Measurements from ENCODE around the gene FDX2. TPM values are rescaled to one million over a fixed set of nuclear protein-coding genes. Genes with fewer than 3 reads are reported as not detected.

The FDX2 gene
- total and polyA plus RNA-seq, 2 of the 8 experiments (the other 6 are each of a cell fraction or from before 2014, with no cell fraction given): 27.0 to 64.4 TPM

GRCh38 chr19:10260141-10260584 lies 55.7 kb downstream of the FDX2 start:
- no peak overlapping the region for H3K9ac ChIP-seq (replicated peaks in 1 of 4; ENCODE audit: extremely low read depth in 1 of 4, low read depth in 3 of 4, low read length in 3 of 4)
- H4K8ac ChIP-seq (ENCODE audit: extremely low read depth, insufficient read depth, low read length): no peak overlapping the region
- FAIRE-seq: no peak
- H3K23me2 ChIP-seq (ENCODE audit: low read depth, low read length): no peaks in the 10 kb centered on the region
- no peaks in the 10 kb centered on the region for H3K79me1 ChIP-seq (ENCODE audit: low read depth, low read length)
- H2BK15ac ChIP-seq (ENCODE audit: low read length): no peak overlapping the region
- no peak overlapping the region for H4K5ac ChIP-seq (ENCODE audit: insufficient read length, low read depth, low read length)
- no peak overlapping the region for H2BK120ac ChIP-seq (replicated peaks; ENCODE audit: low read depth, low read length)
- no peak overlapping the region for H2BK12ac ChIP-seq (ENCODE audit: low read depth, low read length)
- no peak for DNase-seq (ENCODE audit: low read depth in 1 of 2, low spot score in 2 of 2)
- no peak overlapping the region for H2BK20ac ChIP-seq (ENCODE audit: low read length)
- no peak overlapping the region for H3K56ac ChIP-seq (replicated peaks; ENCODE audit: insufficient read length, low read depth, low read length)
- no peak overlapping the region for H2BK5ac ChIP-seq (ENCODE audit: low read depth, low read length)
- whole genome bisulfite sequencing, 2 experiments (ENCODE audit: extremely low coverage in 1 of 2, insufficient coverage in 1 of 2, insufficient read length in 1 of 2, insufficient replicate concordance in 2 of 2, low coverage in 1 of 2, low lambda C conversion rate in 2 of 2, missing lambda C conversion rate in 1 of 2): 94% methylated on average over 8 of the region's 8 CpGs; no CpG with 5 or more reads in 1 of the 2 experiments
- H3K27me3 ChIP-seq (replicated peaks in 1 of 4; ENCODE audit: control insufficient read depth in 3 of 4, extremely low read depth in 1 of 4, insufficient read depth in 3 of 4, low read length in 3 of 4): no peaks in the 10 kb centered on the region
- no peak overlapping the region for H3K14ac ChIP-seq (ENCODE audit: insufficient read length)
- H3K23ac ChIP-seq (ENCODE audit: insufficient read length): no peak overlapping the region
- H2AK5ac ChIP-seq (ENCODE audit: low read depth, low read length): no peak overlapping the region
- H2AFZ ChIP-seq (ENCODE audit: low read length): no peak overlapping the region
- ChIA-PET CTCF (ENCODE audit: partially characterized antibody) (interaction anchor here (0.6 to 5.4 kb wide), 29 partner anchors 8 to 207 kb away, joined by 3 to 68 read pairs (median 6); partner anchors contain the start of genes FDX2, ICAM1, ICAM4 and ICAM5), POLR2A (ENCODE audit: partially characterized antibody) (interaction anchor here (0.8 to 3.2 kb wide), 8 partner anchors 9 to 136 kb away, joined by 3 to 18 read pairs (median 6); partner anchors contain the start of genes ICAM1 and TYK2)
- H3K4me1 ChIP-seq (replicated peaks in 1 of 4; ENCODE audit: control insufficient read depth in 3 of 4, insufficient read depth in 4 of 4, low read length in 3 of 4): peaks cover 0 to 2% (median 0%) of the 10 kb centered on the region in 4 experiments; a peak in 2 of 7 replicates
- H4K20me1 ChIP-seq (replicated peaks in 1 of 2; ENCODE audit: control insufficient read depth in 1 of 2, insufficient read depth in 2 of 2, low read length in 2 of 2): peaks cover 0 to 6% of the 10 kb centered on the region in 2 experiments
- H3K27ac ChIP-seq (ENCODE audit: low read depth, low read length): no peak overlapping the region
- no peak overlapping the region for H3K18ac ChIP-seq (ENCODE audit: extremely low read depth, low read length)
- H3K4me2 ChIP-seq (ENCODE audit: insufficient read depth in 1 of 2, low read depth in 2 of 2, low read length in 2 of 2): no peak overlapping the region
- no peak overlapping the region for H4K91ac ChIP-seq (replicated peaks; ENCODE audit: insufficient read length, low read length)
- H3K79me2 ChIP-seq (ENCODE audit: control insufficient read depth in 1 of 2, insufficient read depth in 2 of 2, low read length in 2 of 2): no peaks in the 10 kb centered on the region
- no peak overlapping the region for H3K4ac ChIP-seq (replicated peaks; ENCODE audit: insufficient read length, low read depth, low read length)
- H3K9me3 ChIP-seq (ENCODE audit: insufficient read depth in 2 of 2, low read depth in 1 of 2, low read length in 1 of 2): no peaks in the 10 kb centered on the region
- H3K4me3 ChIP-seq (ENCODE audit: extremely low read depth in 1 of 4, insufficient read depth in 2 of 4, low read depth in 3 of 4, low read length in 4 of 4): no peak overlapping the region
- peaks cover 2 to 25% (median 10%) of the 10 kb centered on the region in 4 experiments; a peak in 5 of 8 replicates for H3K36me3 ChIP-seq (ENCODE audit: control insufficient read depth in 2 of 4, insufficient read depth in 4 of 4, low read length in 3 of 4)
- TF ChIP-seq ATF2 (IDR thresholded peaks at IDR 0.05; ENCODE audit: low read length) (no peak), TAF7 (optimal IDR thresholded peaks at IDR 0.05; ENCODE audit: borderline replicate concordance, low read depth, low read length) (no peak), MAFK (IDR thresholded peaks at IDR 0.05; ENCODE audit: low read depth, low read length) (no peak), KDM4A (IDR thresholded peaks at IDR 0.05; ENCODE audit: low read depth, low read length, severe bottlenecking) (no peak), CHD2 (IDR thresholded peaks at IDR 0.05; ENCODE audit: low read length) (no peak), SIRT6 (IDR thresholded peaks at IDR 0.05; ENCODE audit: low read length) (no peak), KDM5A (IDR thresholded peaks at IDR 0.05; ENCODE audit: low read length) (no peak), TEAD4 (IDR thresholded peaks at IDR 0.05; ENCODE audit: low read depth, low read length) (no peak), E2F6 (IDR thresholded peaks at IDR 0.05) (no peak), ZNF274 (IDR thresholded peaks at IDR 0.05; ENCODE audit: borderline replicate concordance, extremely low read depth, low read length) (no peak), SUZ12 (IDR thresholded peaks at IDR 0.05; ENCODE audit: low read length) (no peak), POU5F1 (IDR thresholded peaks at IDR 0.05; ENCODE audit: low read depth, low read length) (no peak)
